IMR-90 (cell line): ENCODE measurements around the gene EHMT1.

ENCODE experiments used
- BHLHE40 ChIP-seq: fragments of 150-350 bp; IDR thresholded peaks from 2 replicates; pipeline ENCODE4 v1.6.1; 2016; ENCODE audit warnings: mild to moderate bottlenecking, low read depth, low read length
- CEBPB ChIP-seq: IDR thresholded peaks from 2 replicates; pipeline ENCODE4 v1.6.1; 2012; ENCODE audit warnings: low read depth, low read length, improper control_type of control experiment
- CHD1 ChIP-seq: IDR thresholded peaks from 2 replicates; pipeline ENCODE4 v1.6.1; 2012; ENCODE audit warnings: low read depth, low read length, improper control_type of control experiment
- MXI1 ChIP-seq: IDR thresholded peaks from 2 replicates; pipeline ENCODE4 v1.6.1; 2012; ENCODE audit warnings: low read depth, mild to moderate bottlenecking, low read length, moderate library complexity, borderline replicate concordance
- NFE2L2 ChIP-seq: fragments of 150-350 bp; IDR thresholded peaks from 2 replicates; pipeline ENCODE4 v1.6.1; 2016; ENCODE audit warnings: low read depth, mild to moderate bottlenecking, low read length
- POLR2A ChIP-seq: IDR thresholded peaks from 2 replicates; pipeline ENCODE4 v1.6.1; 2012; ENCODE audit warnings: mild to moderate bottlenecking, low read depth, low read length
- RAD21 ChIP-seq: IDR thresholded peaks from 2 replicates; pipeline ENCODE4 v1.6.1; 2012; ENCODE audit warnings: low read length, improper control_type of control experiment
- RCOR1 ChIP-seq: IDR thresholded peaks from 2 replicates; pipeline ENCODE4 v1.6.1; 2012; ENCODE audit warnings: mild to moderate bottlenecking, low read length, improper control_type of control experiment; ENCODE audit not compliant: insufficient replicate concordance
- RFX5 ChIP-seq: IDR thresholded peaks from 2 replicates; pipeline ENCODE4 v1.8.0; 2012; ENCODE audit warnings: low read depth, mild to moderate bottlenecking, low read length, moderate library complexity
- USF2 ChIP-seq: fragments of 150-350 bp; IDR thresholded peaks from 2 replicates; pipeline ENCODE4 v1.6.1; 2017; ENCODE audit warnings: mild to moderate bottlenecking, antibody characterized with exemption, low read length, low read depth
- TF ChIP-seq, protein P1 (sequence below): conservative IDR thresholded peaks from 2 replicates; pipeline ENCODE4 v1.5.1; 2012; ENCODE audit warnings: mild to moderate bottlenecking, low read depth, low read length, improper control_type of control experiment
- TF ChIP-seq, protein P2 (sequence below): fragments of 150-350 bp; IDR thresholded peaks from 2 replicates; pipeline ENCODE4 v1.6.1; 2016; ENCODE audit warnings: low read depth, mild to moderate bottlenecking, low read length, moderate library complexity, borderline replicate concordance

DNA sequence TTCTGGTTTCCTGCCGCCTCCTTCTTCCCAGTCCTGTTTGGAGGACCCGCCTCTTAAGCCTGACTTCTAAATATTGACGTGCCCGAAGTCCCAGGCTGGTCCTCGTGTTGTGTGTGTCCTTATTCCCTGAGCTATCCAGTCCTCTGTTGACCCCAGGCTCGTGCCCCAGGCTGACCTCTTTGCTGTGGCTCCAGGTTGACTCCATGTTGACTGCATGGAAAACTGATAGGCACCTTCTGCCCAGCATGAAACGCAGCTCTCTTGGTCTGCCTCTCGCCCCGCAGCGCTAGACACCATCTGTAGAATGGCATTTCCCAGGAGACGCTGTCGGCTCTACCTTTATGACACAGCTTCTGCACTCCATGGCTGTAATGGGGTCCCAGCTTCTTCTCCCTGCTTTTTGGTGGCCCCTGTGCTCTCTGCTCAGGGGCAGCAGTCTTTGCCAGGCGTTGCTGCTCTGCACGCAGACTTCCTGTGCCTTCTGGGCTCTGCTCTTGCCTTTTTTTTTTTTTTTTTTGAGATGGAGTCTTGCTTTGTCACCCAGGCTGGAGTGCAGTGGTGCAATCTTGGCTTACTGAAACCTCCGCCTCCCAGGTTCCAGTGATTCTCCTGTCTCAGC, 28.4 kb downstream of the EHMT1 start:
- TF ChIP-seq POLR2A (no peak), RAD21 (no peak), CEBPB (no peak), NFE2L2 (no peak), CHD1 (no peak), RCOR1 (no peak), USF2 (no peak), RFX5 (no peak), MXI1 (no peak), BHLHE40 (no peak)
- TF ChIP-seq, protein P1, sequence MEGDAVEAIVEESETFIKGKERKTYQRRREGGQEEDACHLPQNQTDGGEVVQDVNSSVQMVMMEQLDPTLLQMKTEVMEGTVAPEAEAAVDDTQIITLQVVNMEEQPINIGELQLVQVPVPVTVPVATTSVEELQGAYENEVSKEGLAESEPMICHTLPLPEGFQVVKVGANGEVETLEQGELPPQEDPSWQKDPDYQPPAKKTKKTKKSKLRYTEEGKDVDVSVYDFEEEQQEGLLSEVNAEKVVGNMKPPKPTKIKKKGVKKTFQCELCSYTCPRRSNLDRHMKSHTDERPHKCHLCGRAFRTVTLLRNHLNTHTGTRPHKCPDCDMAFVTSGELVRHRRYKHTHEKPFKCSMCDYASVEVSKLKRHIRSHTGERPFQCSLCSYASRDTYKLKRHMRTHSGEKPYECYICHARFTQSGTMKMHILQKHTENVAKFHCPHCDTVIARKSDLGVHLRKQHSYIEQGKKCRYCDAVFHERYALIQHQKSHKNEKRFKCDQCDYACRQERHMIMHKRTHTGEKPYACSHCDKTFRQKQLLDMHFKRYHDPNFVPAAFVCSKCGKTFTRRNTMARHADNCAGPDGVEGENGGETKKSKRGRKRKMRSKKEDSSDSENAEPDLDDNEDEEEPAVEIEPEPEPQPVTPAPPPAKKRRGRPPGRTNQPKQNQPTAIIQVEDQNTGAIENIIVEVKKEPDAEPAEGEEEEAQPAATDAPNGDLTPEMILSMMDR, result no peak
- TF ChIP-seq, protein P2, sequence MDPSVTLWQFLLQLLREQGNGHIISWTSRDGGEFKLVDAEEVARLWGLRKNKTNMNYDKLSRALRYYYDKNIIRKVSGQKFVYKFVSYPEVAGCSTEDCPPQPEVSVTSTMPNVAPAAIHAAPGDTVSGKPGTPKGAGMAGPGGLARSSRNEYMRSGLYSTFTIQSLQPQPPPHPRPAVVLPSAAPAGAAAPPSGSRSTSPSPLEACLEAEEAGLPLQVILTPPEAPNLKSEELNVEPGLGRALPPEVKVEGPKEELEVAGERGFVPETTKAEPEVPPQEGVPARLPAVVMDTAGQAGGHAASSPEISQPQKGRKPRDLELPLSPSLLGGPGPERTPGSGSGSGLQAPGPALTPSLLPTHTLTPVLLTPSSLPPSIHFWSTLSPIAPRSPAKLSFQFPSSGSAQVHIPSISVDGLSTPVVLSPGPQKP, result no peak
